H1 (cell line): ENCODE data around the gene DBNDD1. TPM values are rescaled to one million over a fixed set of nuclear protein-coding genes. Genes with fewer than 3 reads are reported as not detected.

Source experiments
- CTCF ChIA-PET: fragments of 300-600 bp; sonication (Branson Sonifier 250); formaldehyde crosslinking; loops from one replicate; lab custom pipeline; 2021; ENCODE audit not compliant: partially characterized antibody; lab: Charles Lee
- POLR2A ChIA-PET: fragments of 300-600 bp; sonication (Branson Sonifier 250); formaldehyde crosslinking; loops from one replicate; lab custom pipeline; 2021; ENCODE audit warnings: inconsistent platforms; ENCODE audit not compliant: partially characterized antibody; lab: Charles Lee
- DNase-seq, 2 experiments: peaks; one replicate each; pipeline versions ENCODE4 v3.0.0 to v3.0.0-alpha.2; 2010 to 2022; ENCODE audit warnings: low spot score in 2 of 2, low read depth in 1 of 2, mixed read lengths in 1 of 2
- FAIRE-seq: peaks from 2 replicates; lab custom pipeline; 2011; peaks lifted over from hg19 to GRCh38; lab: Jason Lieb, UNC
- H2AFZ ChIP-seq: 2 replicates; pipeline ENCODE4 v1.8.1; 2012; ENCODE audit warnings: low read length, inconsistent platforms
- H2AK5ac ChIP-seq: 2 replicates; pipeline ENCODE4 v1.6.1; 2013; ENCODE audit warnings: low read depth, low read length
- H2BK120ac ChIP-seq: replicated peaks from 2 replicates; pipeline ENCODE3; 2013; ENCODE audit warnings: low read depth, low read length, inconsistent platforms
- H2BK12ac ChIP-seq: 2 replicates; pipeline ENCODE4 v1.6.1; 2013; ENCODE audit warnings: low read depth, low read length
- H2BK15ac ChIP-seq: 2 replicates; pipeline ENCODE4 v1.6.1; 2013; ENCODE audit warnings: low read length
- H2BK20ac ChIP-seq: 2 replicates; pipeline ENCODE4 v1.6.1; 2013; ENCODE audit warnings: low read length
- H2BK5ac ChIP-seq: 2 replicates; pipeline ENCODE4 v1.6.1; 2013; ENCODE audit warnings: low read depth, low read length
- H3K14ac ChIP-seq: 2 replicates; pipeline ENCODE4 v1.6.1; 2013; ENCODE audit warnings: inconsistent platforms; ENCODE audit not compliant: insufficient read length
- H3K18ac ChIP-seq: 2 replicates; pipeline ENCODE4 v1.6.1; 2013; ENCODE audit warnings: low read length; ENCODE audit errors: extremely low read depth
- H3K23ac ChIP-seq: 2 replicates; pipeline ENCODE4 v1.6.1; 2013; ENCODE audit warnings: inconsistent platforms; ENCODE audit not compliant: insufficient read length
- H3K23me2 ChIP-seq: 2 replicates; pipeline ENCODE4 v1.6.1; 2013; ENCODE audit warnings: low read depth, low read length
- H3K27ac ChIP-seq: 2 replicates; pipeline ENCODE4 v1.6.1; 2011; ENCODE audit warnings: low read depth, low read length, inconsistent platforms
- H3K27me3 ChIP-seq, 4 experiments: replicated peaks in 1 of 4; 1 replicate in 1 of 4; 2 replicates in 3 of 4; pipeline versions ENCODE4 v1.6.1 to v1.8.1; 2011 to 2013; ENCODE audit warnings: low read length in 3 of 4, mild to moderate bottlenecking in 3 of 4, inconsistent platforms in 2 of 4, mixed read lengths in 2 of 4, moderate library complexity in 1 of 4; ENCODE audit not compliant: control insufficient read depth in 3 of 4, insufficient read depth in 3 of 4; ENCODE audit errors: extremely low read depth in 1 of 4
- H3K36me3 ChIP-seq, 4 experiments: 2 replicates each; pipeline versions ENCODE4 v1.6.1 to v1.8.1; 2011 to 2013; ENCODE audit warnings: mild to moderate bottlenecking in 4 of 4, low read length in 3 of 4, moderate library complexity in 2 of 4, control low read depth in 1 of 4, inconsistent platforms in 1 of 4; ENCODE audit not compliant: insufficient read depth in 4 of 4, control insufficient read depth in 2 of 4
- H3K4ac ChIP-seq: replicated peaks from 2 replicates; pipeline ENCODE3; 2013; ENCODE audit warnings: low read length, low read depth, mixed read lengths, inconsistent platforms; ENCODE audit not compliant: insufficient read length
- H3K4me1 ChIP-seq, 4 experiments: replicated peaks in 1 of 4; 1 replicate in 1 of 4; 2 replicates in 3 of 4; pipeline versions ENCODE4 v1.6.1 to v1.8.1; 2011 to 2013; ENCODE audit warnings: low read length in 3 of 4, inconsistent platforms in 2 of 4, mixed read lengths in 1 of 4; ENCODE audit not compliant: insufficient read depth in 4 of 4, control insufficient read depth in 3 of 4
- H3K4me2 ChIP-seq, 2 experiments: 2 replicates each; pipeline versions ENCODE4 v1.6.1 to v1.8.1; 2011 to 2013; ENCODE audit warnings: low read depth in 2 of 2, low read length in 2 of 2, control low read depth in 1 of 2, inconsistent platforms in 1 of 2, mild to moderate bottlenecking in 1 of 2; ENCODE audit not compliant: insufficient read depth in 1 of 2
- H3K4me3 ChIP-seq, 4 experiments: fragments of 200-600, 300-600 bp in 1 of 4; sonication (generic), shearing (Covaris generic), sonication (Bioruptor Twin) in 1 of 4; 2 replicates each; pipeline versions ENCODE4 v1.5.1 to v1.8.1; 2011 to 2016; ENCODE audit warnings: low read length in 4 of 4, low read depth in 3 of 4, control low read depth in 2 of 4, inconsistent platforms in 2 of 4, mild to moderate bottlenecking in 2 of 4, mixed read lengths in 1 of 4, moderate library complexity in 1 of 4; ENCODE audit not compliant: insufficient read depth in 2 of 4; ENCODE audit errors: extremely low read depth in 1 of 4
- H3K56ac ChIP-seq: replicated peaks from 2 replicates; pipeline ENCODE3; 2013; ENCODE audit warnings: low read depth, mild to moderate bottlenecking, mixed read lengths, low read length, inconsistent platforms; ENCODE audit not compliant: insufficient read length
- H3K79me1 ChIP-seq: 2 replicates; pipeline ENCODE4 v1.6.1; 2013; ENCODE audit warnings: low read depth, low read length, control low read depth
- H3K79me2 ChIP-seq, 2 experiments: 2 replicates each; pipeline versions ENCODE4 v1.6.1 to v1.8.1; 2012 to 2013; ENCODE audit warnings: low read length in 2 of 2, mild to moderate bottlenecking in 2 of 2, inconsistent platforms in 1 of 2; ENCODE audit not compliant: insufficient read depth in 2 of 2, control insufficient read depth in 1 of 2
- H3K9ac ChIP-seq, 4 experiments: replicated peaks in 1 of 4; 1 replicate in 1 of 4; 2 replicates in 3 of 4; pipeline versions ENCODE4 v1.6.1 to v1.8.1; 2011 to 2013; ENCODE audit warnings: low read depth in 3 of 4, low read length in 3 of 4, control low read depth in 2 of 4, mild to moderate bottlenecking in 2 of 4, moderate library complexity in 2 of 4, inconsistent platforms in 1 of 4; ENCODE audit errors: extremely low read depth in 1 of 4
- H3K9me3 ChIP-seq, 2 experiments: 2 replicates each; pipeline versions ENCODE4 v1.6.1 to v1.8.1; 2012 to 2013; ENCODE audit warnings: mild to moderate bottlenecking in 2 of 2, moderate library complexity in 2 of 2, control low read depth in 1 of 2, inconsistent platforms in 1 of 2, low read depth in 1 of 2, low read length in 1 of 2, mixed read lengths in 1 of 2; ENCODE audit not compliant: insufficient read depth in 2 of 2
- H4K20me1 ChIP-seq, 2 experiments: replicated peaks in 1 of 2; 2 replicates each; pipeline versions ENCODE3 to v1.8.1; 2011 to 2013; ENCODE audit warnings: inconsistent platforms in 2 of 2, low read length in 2 of 2, mild to moderate bottlenecking in 1 of 2; ENCODE audit not compliant: insufficient read depth in 2 of 2, control insufficient read depth in 1 of 2
- H4K5ac ChIP-seq: 2 replicates; pipeline ENCODE4 v1.6.1; 2013; ENCODE audit warnings: low read length, low read depth, mixed read lengths, inconsistent platforms; ENCODE audit not compliant: insufficient read length
- H4K8ac ChIP-seq: 2 replicates; pipeline ENCODE4 v1.8.0; 2013; ENCODE audit warnings: mild to moderate bottlenecking, moderate library complexity, low read length, inconsistent platforms; ENCODE audit not compliant: insufficient read depth; ENCODE audit errors: extremely low read depth
- H4K91ac ChIP-seq: replicated peaks from 2 replicates; pipeline ENCODE3; 2013; ENCODE audit warnings: low read length, mixed read lengths, inconsistent platforms; ENCODE audit not compliant: insufficient read length
- BRCA1 ChIP-seq: IDR thresholded peaks from 2 replicates; pipeline ENCODE4 v1.6.1; 2012; ENCODE audit warnings: low read depth, low read length, improper control_type of control experiment
- KDM1A ChIP-seq: fragments of 200-600, 300-600 bp; sonication (generic); IDR thresholded peaks from 2 replicates; pipeline ENCODE4 v1.7.1; 2016; ENCODE audit warnings: mild to moderate bottlenecking, low read length, borderline replicate concordance
- POLR2A ChIP-seq, 2 experiments: IDR thresholded peaks; 1 replicate in 1 of 2; 2 replicates in 1 of 2; pipeline ENCODE4 v1.6.1; 2011; ENCODE audit warnings: low read depth in 2 of 2, low read length in 2 of 2, mild to moderate bottlenecking in 2 of 2; ENCODE audit errors: control extremely low read depth in 1 of 2
- RBBP5 ChIP-seq: IDR thresholded peaks from 2 replicates; pipeline ENCODE4 v1.7.1; 2012; ENCODE audit warnings: low read depth, mild to moderate bottlenecking, inconsistent platforms, low read length, moderate library complexity, borderline replicate concordance
- RNF2 ChIP-seq: fragments of 200-900, 300-1000 bp; sonication (generic); IDR thresholded peaks from 2 replicates; pipeline ENCODE4 v1.7.1; 2016; ENCODE audit warnings: borderline replicate concordance, low read depth, mild to moderate bottlenecking, antibody characterized with exemption, low read length; ENCODE audit not compliant: poor library complexity, severe bottlenecking; ENCODE audit errors: missing control alignments
- SAP30 ChIP-seq: fragments of 300-600 bp; sonication (generic); IDR thresholded peaks from 2 replicates; pipeline ENCODE4 v1.7.1; 2012; ENCODE audit warnings: low read length, moderate library complexity, mild to moderate bottlenecking, inconsistent platforms; ENCODE audit not compliant: insufficient read depth, insufficient replicate concordance
- WGBS, 2 experiments: shearing (Covaris generic) in 1 of 2; methylation state at CpG; one replicate each; pipeline versions ENCODE4 v1.1.6 to v1.1.7; 2013 to 2015; ENCODE audit warnings: low lambda C conversion rate in 2 of 2, mixed read lengths in 2 of 2, inconsistent platforms in 1 of 2, low coverage in 1 of 2, missing lambda C conversion rate in 1 of 2; ENCODE audit not compliant: insufficient replicate concordance in 2 of 2, insufficient coverage in 1 of 2, insufficient read length in 1 of 2; ENCODE audit errors: extremely low coverage in 1 of 2, missing lambda C conversion rate in 1 of 2; 5-methylcytosine and 5-hydroxymethylcytosine counted together
- polyA plus RNA-seq, 7 experiments: library from polyadenylated mRNA; depleted of rRNA in 3 of 7; stranded (reverse) in 5 of 7; unstranded in 2 of 7; fragments of >200 nt in 5 of 7; fragments of 200-250 nt in 2 of 7; gene quantifications; 1 replicate in 5 of 7; 2 replicates in 1 of 7; 4 replicates in 1 of 7; pipeline versions ENCODE4 v1.2.1 to v1.2.3, GENCODE V29; 2011 to 2013; ENCODE audit warnings: missing spikeins in 2 of 7, mixed read lengths in 2 of 7
- total RNA-seq: library from RNA; stranded (reverse); fragmentation: NEBNext Ultra II Directional; extraction: Animal tissue kit (Norgen Biotek cat#: 25700); gene quantifications from 2 replicates; pipeline ENCODE4 v1.2.1, GENCODE V29; 2021

Gene DBNDD1
- total and polyA plus RNA-seq, 2 of the 8 experiments (the other 6 are each of a cell fraction or from before 2014, with no cell fraction given): 69.9 to 92.6 TPM

DNA sequence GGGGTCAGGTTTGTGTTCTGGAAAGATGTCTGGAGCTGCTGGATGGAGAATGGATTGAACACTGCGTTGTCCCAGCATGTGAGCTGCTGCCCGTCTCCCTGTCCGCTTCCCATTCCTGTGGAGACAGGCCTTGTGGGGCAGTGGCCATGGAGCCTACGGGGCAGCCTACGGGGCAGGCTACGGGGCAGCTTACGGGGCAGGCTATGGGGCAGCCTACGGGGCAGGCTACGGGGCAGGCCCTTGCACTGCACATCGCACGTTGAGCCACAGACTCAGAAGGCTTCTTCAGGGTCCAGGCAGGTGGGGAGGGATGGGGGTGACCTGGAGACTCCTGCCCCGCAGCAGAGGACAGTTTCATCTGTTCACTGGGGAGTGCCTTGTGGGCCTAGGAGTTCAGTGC lies 9.7 kb upstream of the DBNDD1 start:
- H3K4me3 ChIP-seq: no peak overlapping the region
- TF ChIP-seq POLR2A (IDR thresholded peaks at IDR 0.05; ENCODE audit: control extremely low read depth in 1 of 2, low read depth in 2 of 2, low read length in 2 of 2) (no peak), SAP30 (no peak), RBBP5 (no peak), BRCA1 (no peak), KDM1A (no peak), RNF2 (no peak)
- H4K8ac ChIP-seq: no peak overlapping the region; the same call in 1 of the 2 replicates
- peaks cover 0 to 5% (median 2%) of the 10 kb centered on the region in 4 experiments; a peak in 2 of 7 replicates for H3K4me1 ChIP-seq
- no peak overlapping the region for H2BK12ac ChIP-seq
- no peak overlapping the region for H2BK20ac ChIP-seq
- H3K4ac ChIP-seq: no peak overlapping the region
- H2AK5ac ChIP-seq: no peak overlapping the region
- H3K9ac ChIP-seq: no peak overlapping the region
- no peak overlapping the region for H3K23ac ChIP-seq
- FAIRE-seq: no peak
- H3K4me2 ChIP-seq: no peak overlapping the region
- H2BK15ac ChIP-seq: no peak overlapping the region
- H3K27ac ChIP-seq: no peak overlapping the region
- H4K91ac ChIP-seq: no peak overlapping the region
- DNase-seq: no peak
- no peaks in the 10 kb centered on the region; the same call in 1 of the 2 replicates for H3K79me1 ChIP-seq
- H3K36me3 ChIP-seq: peaks cover 2 to 22% (median 15%) of the 10 kb centered on the region in 4 experiments; a peak in 6 of 8 replicates
- peaks cover 0 to 6% of the 10 kb centered on the region in 2 experiments for H4K20me1 ChIP-seq
- H2AFZ ChIP-seq: no peak overlapping the region
- ChIA-PET POLR2A (interaction anchor here (1.0 to 1.4 kb wide), 2 partner anchors 8 to 11 kb away, joined by 4 to 5 read pairs; no protein-coding TSS in a partner anchor), CTCF (interaction anchor here (0.5 to 1.4 kb wide), 3 partner anchors 53 to 1441 kb away, joined by 3 read pairs; no protein-coding TSS in a partner anchor)
- H4K5ac ChIP-seq: no peak overlapping the region
- H3K14ac ChIP-seq: no peak overlapping the region
- WGBS, 2 experiments: 92% methylated on average over 12 of the region's 12 CpGs; no CpG with 5 or more reads in 1 of the 2 experiments
- H3K79me2 ChIP-seq: no peaks in the 10 kb centered on the region
- H3K56ac ChIP-seq: no peak overlapping the region
- no peaks in the 10 kb centered on the region for H3K9me3 ChIP-seq
- H2BK120ac ChIP-seq: no peak overlapping the region
- no peak overlapping the region for H3K18ac ChIP-seq
- no peaks in the 10 kb centered on the region for H3K27me3 ChIP-seq
- no peak overlapping the region for H2BK5ac ChIP-seq
- 0 out of 2 replicates have a peak, but pooled peaks cover 2% of the 10 kb centered on the region for H3K23me2 ChIP-seq
